ENCODE data around the gene SLC25A46.

SLC25A46 gene

DNA sequence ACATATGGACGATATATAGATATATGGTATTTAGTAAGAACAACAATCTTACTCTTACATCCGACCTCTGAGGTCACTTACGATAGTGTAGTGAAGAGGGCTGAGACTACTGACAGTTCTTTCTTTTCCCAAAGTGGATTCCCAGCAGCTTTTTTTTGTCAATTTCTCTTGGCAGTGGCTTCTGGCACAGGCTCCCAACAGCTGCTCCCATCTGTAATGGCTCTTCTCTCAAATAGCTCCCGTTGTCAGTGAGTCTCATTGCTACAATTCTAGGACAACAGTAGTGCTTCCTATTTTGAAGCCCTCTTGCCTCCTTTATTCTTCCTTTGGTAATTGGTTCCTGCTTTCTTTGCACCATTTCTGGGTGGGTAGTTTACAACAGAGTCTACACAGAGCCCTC, 68.4 kb downstream of the SLC25A46 start:
- TF ChIP-seq, protein P1, sequence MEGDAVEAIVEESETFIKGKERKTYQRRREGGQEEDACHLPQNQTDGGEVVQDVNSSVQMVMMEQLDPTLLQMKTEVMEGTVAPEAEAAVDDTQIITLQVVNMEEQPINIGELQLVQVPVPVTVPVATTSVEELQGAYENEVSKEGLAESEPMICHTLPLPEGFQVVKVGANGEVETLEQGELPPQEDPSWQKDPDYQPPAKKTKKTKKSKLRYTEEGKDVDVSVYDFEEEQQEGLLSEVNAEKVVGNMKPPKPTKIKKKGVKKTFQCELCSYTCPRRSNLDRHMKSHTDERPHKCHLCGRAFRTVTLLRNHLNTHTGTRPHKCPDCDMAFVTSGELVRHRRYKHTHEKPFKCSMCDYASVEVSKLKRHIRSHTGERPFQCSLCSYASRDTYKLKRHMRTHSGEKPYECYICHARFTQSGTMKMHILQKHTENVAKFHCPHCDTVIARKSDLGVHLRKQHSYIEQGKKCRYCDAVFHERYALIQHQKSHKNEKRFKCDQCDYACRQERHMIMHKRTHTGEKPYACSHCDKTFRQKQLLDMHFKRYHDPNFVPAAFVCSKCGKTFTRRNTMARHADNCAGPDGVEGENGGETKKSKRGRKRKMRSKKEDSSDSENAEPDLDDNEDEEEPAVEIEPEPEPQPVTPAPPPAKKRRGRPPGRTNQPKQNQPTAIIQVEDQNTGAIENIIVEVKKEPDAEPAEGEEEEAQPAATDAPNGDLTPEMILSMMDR (IDR thresholded peaks at IDR 0.05): no peak

DNA sequence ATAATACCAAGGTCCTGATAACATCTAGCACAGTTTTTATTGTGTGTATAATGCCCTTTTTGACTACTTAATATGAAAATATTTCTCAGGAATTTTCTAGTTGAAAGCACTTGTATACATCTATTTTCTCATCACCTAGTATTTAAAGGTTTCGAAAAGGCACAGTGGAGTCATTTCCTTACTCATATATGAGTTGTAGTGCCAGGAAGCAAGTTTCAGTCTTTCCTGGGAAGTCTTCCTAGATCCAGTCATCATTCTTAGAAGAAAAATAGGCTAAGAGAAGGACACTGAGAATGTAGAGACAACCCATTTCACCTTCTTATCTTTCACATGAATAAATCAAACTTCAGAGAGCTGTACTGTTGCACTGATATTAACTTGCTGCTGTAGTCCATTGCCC, 70.2 kb downstream of the SLC25A46 start:
- TF ChIP-seq, protein P1 (IDR thresholded peaks at IDR 0.05): no peak

Data from LNCAP (cell line).